ENCODE data around the gene CCDC201.
"Not testable (repeated sequence)": the region's sequence is repeated elsewhere in the genome, so short reads cannot be mapped to it uniquely, and the experiment has no call there.

The CCDC201 gene

GRCh38 chr7:45841926-45842717, 30.8 kb downstream of the CCDC201 start:
- DNase-seq; in situ Hi-C loops (cut with MboI; ENCODE audit: low pct_unique_long_range_greater_than_20kb, low sequenced_read_pairs): not testable (repeated sequence)

GRCh38 chr7:45838852-45839251, 34.0 kb downstream of the CCDC201 start:
- DNase-seq; in situ Hi-C loops (cut with MboI; ENCODE audit: low pct_unique_long_range_greater_than_20kb, low sequenced_read_pairs): not testable (repeated sequence)

DNA sequence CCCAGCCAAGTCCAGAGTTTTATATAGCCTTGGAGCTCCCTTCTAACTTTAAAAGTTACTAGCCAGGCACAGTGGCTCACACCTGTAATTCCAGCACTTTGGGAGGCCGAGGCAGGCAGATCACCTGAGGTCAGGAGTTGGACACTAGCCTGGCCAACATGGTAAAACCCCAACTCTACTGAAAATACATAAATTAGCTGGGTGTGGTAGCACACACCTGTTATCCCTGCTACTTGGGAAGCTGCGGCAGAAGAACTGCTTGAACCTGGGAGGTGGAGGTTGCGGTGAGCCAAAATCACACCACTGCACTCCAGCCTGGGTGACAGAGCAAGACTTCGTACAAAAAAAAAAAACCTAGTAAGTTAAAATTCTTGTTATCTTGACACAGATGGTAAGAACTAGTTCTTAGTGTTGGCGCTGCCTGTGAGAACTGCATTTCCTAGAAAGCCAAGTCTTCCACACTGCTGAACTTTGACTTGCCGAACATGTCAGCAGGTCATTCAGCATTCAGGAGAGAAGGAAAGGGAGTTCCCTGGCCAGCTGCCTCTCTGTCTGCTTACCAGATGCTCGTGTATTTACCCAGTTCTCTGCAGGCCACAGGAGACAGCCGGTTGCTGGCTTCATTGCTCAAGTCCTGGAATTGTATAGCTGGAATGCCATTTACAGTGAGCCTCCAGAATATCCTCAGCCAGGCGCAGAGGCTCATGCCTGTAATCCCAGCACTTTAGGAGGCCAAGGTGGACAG, 40.3 kb downstream of the CCDC201 start:
- in situ Hi-C loops (cut with MboI; ENCODE audit: low pct_unique_long_range_greater_than_20kb, low sequenced_read_pairs); DNase-seq: not testable (repeated sequence)

- in situ Hi-C loops (cut with MboI; ENCODE audit: low pct_unique_long_range_greater_than_20kb, low sequenced_read_pairs); DNase-seq: not testable (repeated sequence)
Observed at GRCh38 chr7:45829846-45830245, 43.0 kb downstream of the CCDC201 start.

GRCh38 chr7:45827731-45828130, 45.2 kb downstream of the CCDC201 start:
- DNase-seq; in situ Hi-C loops (cut with MboI; ENCODE audit: low pct_unique_long_range_greater_than_20kb, low sequenced_read_pairs): not testable (repeated sequence)

DNA sequence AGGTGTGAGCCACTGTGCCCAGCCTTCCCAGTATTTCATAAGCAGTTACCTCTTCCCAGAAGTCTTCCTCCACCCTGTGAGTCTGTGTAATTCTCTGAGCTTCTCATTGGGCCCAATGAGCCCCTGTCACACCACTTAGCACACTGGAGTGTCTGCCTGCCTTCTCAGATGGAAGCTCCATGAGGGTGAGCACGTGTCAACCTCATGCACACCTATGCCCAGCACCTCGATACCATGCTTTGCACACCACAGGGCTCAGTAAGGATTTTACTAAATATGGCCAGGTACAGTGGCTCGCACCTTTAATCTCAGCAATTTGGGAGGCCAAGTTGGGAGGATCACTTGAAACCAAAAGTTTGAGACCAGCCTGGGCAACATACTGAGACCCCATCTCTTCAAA, 46.3 kb downstream of the CCDC201 start:
- DNase-seq; in situ Hi-C loops (cut with MboI; ENCODE audit: low pct_unique_long_range_greater_than_20kb, low sequenced_read_pairs): not testable (repeated sequence)

GRCh38 chr7:45818763-45819162, 54.1 kb downstream of the CCDC201 start:
- in situ Hi-C loops (cut with MboI; ENCODE audit: low pct_unique_long_range_greater_than_20kb, low sequenced_read_pairs); DNase-seq: not testable (repeated sequence)

DNA sequence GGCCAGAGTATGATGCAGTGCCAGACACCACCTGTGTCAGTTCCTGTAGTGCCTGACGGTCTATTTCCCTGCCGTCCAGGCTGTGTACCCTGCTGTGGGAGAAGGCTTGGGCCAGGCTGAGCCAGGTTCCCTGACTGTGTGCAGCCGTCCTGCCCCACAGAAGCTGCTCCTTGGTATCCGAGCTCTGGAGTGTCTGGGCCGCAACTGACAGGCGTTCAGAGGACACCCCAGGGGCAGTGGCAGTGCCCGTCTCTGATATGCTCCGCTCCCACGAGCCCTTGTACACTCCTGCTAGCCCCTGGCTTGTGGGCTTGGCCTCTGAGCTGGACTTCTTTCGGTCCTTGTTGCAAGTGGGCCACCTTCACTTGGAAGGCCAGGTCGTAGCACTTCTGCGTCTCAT, 55.0 kb downstream of the CCDC201 start:
- DNase-seq; in situ Hi-C loops (cut with MboI; ENCODE audit: low pct_unique_long_range_greater_than_20kb, low sequenced_read_pairs): not testable (repeated sequence)

DNA sequence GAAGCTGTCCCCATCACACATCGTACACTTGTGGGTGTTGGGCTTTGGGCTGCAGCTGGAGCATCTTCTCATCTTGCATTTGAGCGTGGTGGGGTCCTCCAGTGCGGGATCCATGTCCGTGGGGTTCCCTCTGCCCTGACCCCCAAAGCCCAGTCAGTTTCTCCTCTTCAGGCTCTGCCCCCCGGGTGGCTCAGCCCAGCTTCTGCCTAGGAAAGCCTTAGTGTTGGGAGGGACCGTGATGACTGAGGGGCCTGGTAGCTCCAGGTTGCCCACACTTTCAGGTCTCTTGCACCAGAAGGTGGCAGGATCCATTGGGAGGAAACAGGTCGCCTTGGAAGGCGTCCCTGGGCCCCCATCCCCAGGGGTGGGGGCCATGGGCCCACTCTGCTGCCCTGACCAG, 55.9 kb downstream of the CCDC201 start:
- in situ Hi-C loops (cut with MboI; ENCODE audit: low pct_unique_long_range_greater_than_20kb, low sequenced_read_pairs); DNase-seq: not testable (repeated sequence)

GRCh38 chr7:45814216-45815118, 58.4 kb downstream of the CCDC201 start:
- in situ Hi-C loops (cut with MboI; ENCODE audit: low pct_unique_long_range_greater_than_20kb, low sequenced_read_pairs); DNase-seq: not testable (repeated sequence)

- in situ Hi-C loops (cut with MboI; ENCODE audit: low pct_unique_long_range_greater_than_20kb, low sequenced_read_pairs), result not testable (repeated sequence)
Observed at GRCh38 chr7:45813771-45814170, 59.1 kb downstream of the CCDC201 start.

DNA sequence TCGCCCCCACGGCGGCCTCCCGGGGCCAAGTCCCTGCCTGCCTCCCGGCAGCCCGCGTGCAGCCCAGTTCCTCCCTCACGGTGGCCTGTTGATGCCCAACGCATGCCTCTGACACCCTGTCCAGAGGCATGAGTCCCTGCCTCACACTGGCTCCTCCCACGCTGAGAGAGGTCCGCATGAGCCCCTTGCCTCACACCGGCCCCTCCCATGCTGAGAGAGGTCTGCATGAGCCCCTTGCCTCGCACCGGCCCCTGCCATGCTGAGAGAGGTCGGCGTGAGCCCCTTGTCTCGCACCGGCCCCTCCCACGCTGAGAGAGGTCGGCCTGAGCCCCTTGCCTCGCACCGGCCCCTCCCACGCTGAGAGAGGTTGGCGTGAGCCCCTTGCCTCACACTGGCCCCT, 59.9 kb downstream of the CCDC201 start:
- DNase-seq, result no peak
- in situ Hi-C loops (cut with MboI; ENCODE audit: low pct_unique_long_range_greater_than_20kb, low sequenced_read_pairs), result no loop called here

More at GRCh38 chr7:45813771-45814170, 59.1 kb downstream of the CCDC201 start:
- not testable (repeated sequence) for DNase-seq

- DNase-seq; in situ Hi-C loops (cut with MboI; ENCODE audit: low pct_unique_long_range_greater_than_20kb, low sequenced_read_pairs): not testable (repeated sequence)
Observed at GRCh38 chr7:45811652-45812234, 61.1 kb downstream of the CCDC201 start.

DNA sequence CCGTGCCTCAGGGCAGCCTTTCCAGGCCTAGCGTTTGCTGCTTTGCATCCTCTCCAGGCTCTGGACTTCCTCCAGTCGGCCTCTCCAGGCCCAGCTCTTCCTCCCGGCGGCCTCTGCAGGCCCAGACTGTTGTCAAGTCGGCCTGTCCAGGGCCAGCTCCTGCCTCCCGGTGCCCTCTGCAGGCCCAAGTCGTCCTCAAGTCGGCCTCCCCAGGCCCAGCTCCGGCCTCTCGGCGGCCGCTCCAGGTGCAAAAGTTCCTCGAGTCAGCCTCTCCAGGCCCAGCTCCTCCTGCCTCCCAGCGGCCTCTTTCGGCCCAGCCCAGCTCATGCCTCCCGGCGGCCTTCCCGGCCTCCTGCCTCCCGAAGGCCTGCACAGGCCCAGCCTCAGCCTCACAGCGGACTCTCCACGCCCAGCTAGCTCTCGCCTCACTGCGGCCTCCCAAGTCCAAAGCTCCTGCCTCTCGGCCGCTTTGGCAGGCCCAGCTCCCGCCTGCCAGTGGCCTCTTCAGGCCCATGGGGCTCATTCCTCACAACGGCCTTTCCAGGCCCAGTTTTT, 62.4 kb downstream of the CCDC201 start:
- DNase-seq; in situ Hi-C loops (cut with MboI; ENCODE audit: low pct_unique_long_range_greater_than_20kb, low sequenced_read_pairs): not testable (repeated sequence)
